GM21723 (cell line): ENCODE results near the gene SLC25A36.
"Not testable (repeated sequence)": the region's sequence is repeated elsewhere in the genome, so short reads cannot be mapped to it uniquely, and the experiment has no call there.

Source experiments
- ATAC-seq: cut with Tn5 transposase; IDR thresholded peaks from one replicate; pipeline ENCODE4 v1.9.1; 2021; ENCODE audit warnings: mild to moderate bottlenecking, moderate library complexity; ENCODE audit not compliant: unreplicated experiment

SLC25A36 gene

DNA sequence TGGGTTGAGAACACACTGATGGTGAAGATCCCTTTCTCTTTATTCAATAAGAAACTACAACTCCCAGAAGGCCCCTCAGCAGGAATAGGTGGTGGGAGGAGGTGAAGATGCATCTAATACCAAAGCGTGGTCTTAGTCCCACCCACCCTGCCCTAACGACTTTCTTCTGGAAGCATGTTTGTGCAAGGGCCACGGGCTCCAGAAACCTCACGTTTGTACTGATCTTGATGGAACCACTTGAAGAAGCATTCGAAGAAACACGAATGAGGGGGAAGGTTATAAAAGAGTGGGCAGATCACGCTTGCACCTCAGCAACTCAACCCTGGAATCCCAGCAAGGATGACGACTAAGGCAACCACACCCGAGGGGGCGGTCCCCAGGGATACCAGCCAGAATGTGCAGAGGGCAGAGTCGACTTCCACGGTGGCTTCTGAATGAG is 10.6 kb upstream of the SLC25A36 start:
- no peak for ATAC-seq

DNA sequence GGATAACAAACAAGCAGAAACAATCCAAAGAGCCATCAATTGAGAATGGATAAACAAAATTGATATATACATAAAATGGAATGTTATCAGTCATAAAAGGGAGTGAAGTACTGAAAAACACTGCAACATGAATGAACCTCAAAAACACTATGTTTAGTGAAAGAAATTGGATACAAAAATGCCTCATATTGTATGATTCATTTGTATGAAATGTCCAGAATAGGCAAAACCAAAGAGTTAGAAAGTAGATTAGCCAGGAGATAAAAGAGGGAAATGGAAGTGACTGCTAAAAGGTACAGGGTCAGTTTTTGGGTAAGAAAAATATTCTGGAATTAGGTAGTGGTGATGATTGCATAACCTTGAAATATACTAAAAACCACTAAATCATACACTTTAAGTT is 9.8 kb upstream of the SLC25A36 start:
- no peak for ATAC-seq

DNA sequence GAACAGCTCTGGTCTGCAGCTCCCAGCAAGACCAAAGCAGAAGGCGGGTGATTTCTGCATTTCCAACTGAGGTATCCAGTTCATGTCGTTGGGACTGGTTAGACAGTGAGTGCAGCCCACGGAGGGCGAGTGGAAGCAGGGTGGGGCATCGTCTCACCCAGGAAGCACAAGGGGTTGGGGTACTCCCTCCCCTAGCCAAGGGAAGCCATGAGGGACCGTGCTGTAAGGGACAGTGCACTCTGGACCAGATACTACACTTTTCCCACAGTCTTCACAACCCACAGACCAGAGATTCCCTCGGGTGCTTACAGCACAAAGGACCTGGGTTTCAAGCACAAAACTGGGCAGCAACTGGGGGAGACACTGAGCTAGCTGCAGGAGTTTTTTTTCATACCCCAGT is 8.5 kb upstream of the SLC25A36 start:
- no peak for ATAC-seq

DNA sequence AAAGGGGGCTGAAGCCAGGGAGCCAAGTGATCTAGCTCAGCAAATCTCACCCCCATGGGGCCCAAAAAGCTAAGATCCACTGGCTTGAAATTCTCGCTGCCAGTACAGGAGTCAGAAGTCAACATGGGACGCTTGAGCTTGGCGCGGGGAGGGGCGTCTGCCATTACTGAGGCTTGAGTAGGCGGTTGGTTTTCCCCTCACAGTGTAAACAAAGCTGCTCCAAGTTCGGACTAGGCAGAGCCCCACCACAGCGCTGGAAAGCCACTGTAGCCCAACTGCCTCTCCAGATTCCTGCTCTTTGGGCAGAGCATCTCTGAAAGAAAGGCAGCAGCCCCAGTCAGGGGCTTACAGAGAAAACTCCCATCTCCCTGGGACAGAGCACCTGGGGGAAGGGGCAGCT is 8.1 kb upstream of the SLC25A36 start:
- ATAC-seq, result no peak

DNA sequence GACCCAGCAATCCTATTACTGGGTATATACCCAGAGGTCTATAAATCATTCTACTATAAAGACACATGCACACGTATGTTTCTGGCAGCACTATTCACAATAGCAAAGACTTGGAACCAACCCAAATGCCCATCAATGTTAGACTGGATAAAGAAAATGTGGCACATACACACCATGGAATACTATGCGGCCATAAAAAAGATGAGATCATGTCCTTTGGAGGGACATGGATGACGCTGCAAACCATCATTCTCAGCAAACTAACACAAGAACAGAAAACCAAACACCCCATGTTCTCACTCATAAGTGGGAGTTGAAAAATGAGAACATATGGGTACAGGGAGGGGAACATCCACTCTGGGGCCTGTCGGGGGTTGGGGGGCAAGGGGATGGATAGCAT is 2.3 kb upstream of the SLC25A36 start:
- ATAC-seq, result not testable (repeated sequence)

DNA sequence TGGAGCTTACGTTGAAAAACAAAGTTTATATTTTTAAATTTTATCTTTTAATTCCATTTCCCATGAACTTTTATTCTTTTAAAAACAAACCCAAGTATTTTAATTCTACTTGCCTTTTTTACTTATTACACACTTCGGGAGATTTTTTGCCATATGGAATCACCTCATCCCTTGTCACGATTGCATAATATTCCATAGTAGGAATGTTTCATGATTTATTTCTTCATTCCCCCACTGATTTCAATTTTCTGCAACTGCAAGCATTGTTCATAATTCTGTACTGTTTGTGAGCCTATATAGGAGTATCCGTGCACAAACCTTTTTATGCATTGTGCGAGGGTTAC is 574 bp upstream of the SLC25A36 start:
- ATAC-seq, result no peak

DNA sequence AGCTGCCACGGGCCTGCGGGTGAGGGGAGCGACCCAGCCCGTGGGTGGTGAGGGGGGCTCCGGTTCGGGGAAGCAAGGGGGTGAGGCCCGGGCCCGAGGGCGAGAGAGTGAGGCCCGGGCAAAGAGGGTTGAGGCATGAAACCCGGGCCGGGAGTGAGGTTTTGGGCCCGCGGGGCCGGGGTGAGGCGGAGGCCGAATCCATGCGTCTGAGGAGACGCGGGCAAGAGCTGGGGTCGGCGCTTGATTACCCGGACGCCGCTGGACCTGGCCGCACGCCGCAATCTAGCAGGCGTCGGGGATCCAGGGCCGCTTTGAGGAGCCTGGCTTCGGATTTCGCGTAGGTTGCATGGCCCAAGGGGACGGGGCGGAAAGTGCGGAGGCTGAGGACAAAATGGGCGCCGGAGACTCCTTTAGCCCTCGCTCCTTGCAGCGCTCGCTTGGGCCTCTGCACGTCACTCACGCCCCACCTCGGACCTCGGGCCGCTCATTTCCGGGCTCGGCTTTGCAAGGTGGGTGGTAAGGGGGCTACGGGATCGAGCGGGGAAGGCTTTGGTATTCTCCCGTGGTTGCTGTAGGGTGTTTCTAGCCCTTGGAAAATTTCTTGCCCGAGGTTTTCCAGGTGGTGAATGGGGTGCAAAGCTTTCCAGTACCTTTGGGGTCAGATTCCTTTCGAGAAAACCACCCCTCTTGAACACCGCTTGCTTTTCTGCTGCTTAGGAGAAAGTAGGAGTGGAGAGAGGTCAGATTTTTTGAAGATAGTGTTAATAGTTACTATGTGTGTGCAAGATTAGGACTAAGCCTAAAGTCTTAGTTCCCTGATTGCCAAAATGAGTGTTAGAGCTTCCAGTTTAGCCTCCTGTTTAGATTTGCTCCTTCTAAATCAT is 827 bp downstream of the SLC25A36 start:
- peak; percentile 56 for ATAC-seq

DNA sequence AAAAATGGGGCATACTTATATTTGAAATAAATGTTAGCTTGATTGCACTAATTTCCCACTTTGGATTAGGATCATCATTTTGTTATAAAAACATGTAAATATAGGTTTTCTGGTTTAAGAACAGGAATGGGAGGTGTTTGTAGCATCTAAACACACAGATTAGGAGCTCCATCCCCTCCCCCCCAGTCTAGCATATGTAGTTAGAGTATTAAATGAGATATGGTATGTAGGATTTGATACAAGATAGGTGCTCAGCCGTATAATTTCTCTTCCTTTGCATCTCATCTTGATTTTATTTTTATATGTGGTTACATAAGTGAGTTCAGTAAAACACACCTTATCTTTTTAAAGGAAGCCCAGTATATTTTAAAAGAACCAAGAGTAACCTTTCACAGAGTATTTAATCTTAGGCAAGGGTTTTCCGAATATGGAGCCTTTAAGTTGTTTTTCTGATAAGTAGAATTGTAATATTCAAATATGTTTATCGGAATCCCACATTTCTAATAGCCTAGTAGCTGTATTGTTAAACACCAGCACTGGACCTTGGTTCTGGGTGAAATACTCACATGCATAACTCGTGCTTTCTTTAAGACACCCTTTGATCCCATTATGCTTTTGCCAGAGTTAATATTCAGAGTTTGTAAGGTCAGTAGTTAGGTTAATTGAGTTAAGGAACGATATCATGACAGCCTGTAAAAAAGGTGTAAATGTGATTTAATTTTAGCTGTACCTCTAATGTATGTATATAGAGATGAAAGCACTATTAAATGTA is 2.3 kb downstream of the SLC25A36 start:
- ATAC-seq, result no peak

DNA sequence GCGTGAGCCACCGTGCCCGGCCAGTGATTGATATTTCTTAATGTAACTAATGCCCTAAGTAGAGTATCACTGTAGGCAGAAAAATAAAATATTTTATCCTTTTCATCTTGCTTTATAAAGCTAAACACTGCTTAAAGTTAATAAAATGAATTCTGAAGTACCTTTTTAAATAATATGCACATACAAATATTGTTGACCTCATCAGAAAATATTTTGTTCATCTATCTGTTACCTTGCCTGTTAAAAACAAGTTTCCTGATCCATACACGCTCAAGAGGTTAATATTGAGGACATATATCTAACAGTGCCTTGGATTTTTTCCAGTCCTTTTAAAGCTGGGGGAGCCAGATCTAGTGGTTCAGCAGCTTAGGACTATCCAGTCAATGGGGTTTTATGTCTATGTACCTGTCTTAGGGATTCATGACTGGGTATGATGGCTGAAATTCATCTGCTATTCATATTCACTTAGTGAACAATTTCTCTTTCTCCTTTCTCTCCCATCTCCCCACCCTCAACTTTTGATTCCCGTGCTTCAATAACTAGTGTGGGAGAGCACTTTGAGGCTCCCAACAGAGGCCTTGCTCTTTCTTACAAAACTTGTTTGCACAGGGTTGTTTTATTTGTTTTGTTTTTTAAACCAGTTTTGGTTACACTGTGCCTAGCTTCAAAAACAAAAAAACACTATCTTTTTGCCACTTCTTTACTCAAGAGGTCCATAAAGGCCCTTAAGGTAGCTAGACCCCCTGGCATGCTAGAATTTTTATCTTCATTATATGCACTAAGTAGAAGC is 7.0 kb downstream of the SLC25A36 start:
- no peak for ATAC-seq

DNA sequence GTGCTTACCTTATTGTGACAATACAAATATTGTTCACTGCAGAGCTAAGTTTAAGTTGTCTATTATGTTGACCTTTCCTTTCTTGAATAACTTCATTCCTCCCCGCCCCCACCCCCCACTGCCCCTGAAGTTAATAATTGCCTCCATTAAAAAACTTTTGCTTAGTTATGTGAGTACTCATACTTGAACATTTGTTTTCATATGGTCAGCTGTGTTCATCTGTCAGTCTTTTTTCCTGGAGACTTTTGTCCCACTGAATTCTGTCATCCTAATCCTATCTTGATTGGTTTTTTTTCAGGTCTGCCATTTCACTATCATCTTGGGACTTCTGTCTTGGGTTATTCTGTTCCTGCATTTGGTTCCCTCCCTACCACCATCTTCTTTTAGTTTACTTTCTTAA is 8.5 kb downstream of the SLC25A36 start:
- no peak for ATAC-seq

DNA sequence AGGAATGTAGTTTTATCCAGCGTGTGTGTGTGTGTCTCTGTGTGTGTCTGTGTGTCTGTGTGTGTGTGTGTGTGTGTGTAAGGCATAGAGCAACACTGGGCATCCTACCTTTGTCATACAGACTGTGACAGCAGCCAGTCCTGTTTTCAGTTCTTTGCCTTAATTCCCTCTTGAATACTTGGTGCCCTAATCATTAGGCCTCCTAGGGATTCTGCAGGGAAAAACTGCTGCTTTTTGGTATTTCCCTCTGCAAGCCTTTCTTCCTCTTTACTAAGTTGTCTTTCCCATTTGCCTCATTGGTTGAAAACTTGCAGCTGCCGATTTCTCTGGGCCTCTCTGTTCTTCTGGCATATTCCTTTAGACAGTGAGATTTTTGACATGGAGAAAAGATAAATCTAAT is 9.2 kb downstream of the SLC25A36 start:
- no peak for ATAC-seq

DNA sequence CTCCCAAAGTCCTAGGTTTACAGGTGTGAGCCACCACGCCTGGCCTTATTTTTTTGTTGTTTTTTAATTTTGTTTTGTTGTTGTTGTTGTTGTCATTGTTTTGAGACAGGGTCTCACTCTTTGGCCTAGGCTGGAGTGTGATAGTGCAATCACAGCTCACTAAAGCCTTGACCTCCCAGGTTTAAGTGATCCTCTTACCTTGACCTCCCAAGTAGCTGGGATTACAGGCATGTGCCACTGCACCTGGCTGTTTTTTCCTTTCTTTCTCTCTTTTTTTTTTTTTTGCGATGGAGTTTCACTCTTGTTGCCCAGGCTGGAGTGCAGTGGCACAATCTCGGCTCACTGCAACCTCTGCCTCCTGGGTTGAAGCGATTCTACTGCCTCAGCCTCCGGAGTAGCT is 10.1 kb downstream of the SLC25A36 start:
- ATAC-seq, result not testable (repeated sequence)

DNA sequence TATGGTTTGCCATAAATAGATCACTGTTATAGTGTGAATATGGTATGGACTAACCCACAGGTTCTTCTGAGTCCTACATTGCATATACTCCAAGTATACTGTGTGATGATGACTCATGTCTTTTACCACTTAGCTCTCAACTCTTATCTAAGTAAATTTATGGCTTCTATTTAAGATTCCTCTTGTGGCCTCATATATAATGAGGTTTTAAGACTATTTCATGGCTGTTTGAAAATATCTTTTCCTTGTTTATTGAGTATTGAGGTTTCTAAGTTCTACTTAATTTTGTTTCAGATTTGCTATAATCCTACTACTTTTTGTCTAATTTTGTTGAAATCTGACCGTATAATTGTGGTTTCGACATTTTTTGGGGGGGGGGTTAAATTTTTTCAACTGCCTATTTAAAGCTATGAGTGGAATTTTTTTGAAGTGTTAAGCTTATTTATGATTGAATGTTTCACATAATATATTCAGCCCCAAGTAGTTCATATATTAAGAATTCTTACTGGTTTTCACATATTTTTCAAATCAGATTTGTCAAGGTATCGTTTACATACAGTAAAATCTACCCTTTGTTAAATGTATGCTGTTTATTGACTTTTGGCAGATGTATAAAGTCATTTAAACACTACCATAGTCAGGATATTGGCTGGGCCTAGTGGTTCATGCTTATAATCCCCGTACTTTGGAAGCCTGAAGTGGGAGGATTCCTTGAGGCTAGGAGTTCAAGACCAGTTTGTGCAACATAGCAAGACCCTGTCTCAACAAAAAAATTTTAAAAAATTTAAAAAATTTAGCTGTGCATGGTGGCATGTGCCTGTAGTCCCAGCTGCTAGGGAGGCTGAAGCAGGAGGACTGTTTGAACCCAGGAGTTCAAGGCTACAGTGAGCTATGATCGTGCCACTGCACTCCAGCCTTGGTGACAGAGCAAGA is 11.7 kb downstream of the SLC25A36 start:
- no peak for ATAC-seq

DNA sequence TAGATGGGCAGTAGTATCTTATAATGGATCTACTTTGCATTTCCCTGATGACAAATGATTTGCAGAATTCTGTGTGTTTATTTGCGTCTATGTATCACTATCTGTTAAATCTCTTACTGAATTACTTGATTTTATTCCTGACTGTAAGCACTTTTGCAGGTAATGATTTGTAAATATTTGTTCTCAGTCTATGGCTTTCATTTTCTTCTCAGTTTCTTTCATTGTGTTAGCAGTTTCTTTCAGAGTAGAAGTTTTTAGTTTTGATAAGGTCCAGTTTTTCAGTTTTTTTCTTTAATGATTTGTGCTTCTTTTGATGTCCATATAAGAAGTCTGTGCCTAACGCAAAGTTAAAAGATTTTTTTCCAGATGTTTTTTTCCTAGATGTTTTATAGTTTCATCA is 12.9 kb downstream of the SLC25A36 start:
- ATAC-seq, result no peak

DNA sequence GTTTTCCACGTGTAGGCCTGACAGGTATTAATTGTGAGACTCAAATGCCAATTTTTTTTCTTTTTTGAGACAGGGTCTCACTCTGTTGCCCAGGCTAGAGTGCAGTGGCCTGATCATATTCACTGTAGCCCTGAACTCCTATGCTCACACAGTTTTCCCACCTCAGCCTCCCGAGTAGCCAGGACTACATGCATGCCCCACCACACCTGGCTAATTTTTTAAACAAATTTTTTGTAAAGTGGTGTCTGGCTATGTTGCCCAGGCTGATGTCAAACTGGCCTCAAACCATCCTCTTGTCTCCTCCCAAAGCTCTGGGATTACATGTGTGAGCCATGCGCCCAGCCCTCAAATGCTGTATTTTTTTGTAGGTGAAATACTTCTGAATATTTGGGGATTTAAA is 14.0 kb downstream of the SLC25A36 start:
- ATAC-seq, result no peak

DNA sequence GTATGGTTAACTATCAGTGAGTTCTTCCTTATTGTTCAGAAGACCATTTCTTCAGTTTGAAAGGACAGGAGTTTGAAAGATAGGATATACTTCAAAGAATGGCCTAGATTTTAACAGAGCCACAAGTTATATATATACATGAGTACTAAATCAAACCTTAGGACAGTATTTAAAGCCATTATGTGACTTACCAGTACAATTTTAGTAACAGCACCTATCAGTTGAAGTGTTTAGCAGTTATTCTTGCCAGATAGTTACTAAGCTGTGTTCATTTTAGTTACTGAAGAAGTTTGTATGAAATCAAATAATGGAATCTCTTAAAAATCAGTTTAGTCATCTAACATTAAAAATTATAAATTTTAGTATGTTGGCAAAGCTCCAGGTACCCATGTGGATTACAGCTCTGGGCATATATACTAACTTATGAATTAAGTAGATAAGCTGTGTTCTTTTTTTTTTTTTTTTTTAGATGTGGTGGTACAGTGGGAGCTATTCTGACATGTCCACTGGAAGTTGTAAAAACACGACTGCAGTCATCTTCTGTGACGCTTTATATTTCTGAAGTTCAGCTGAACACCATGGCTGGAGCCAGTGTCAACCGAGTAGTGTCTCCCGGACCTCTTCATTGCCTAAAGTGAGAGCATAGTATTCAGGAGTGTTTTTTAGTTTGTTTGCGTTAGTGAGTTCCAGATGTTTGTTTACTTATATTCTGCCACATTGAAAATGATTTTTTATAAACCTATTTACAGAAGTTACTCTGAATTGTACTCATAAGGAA is 14.6 kb downstream of the SLC25A36 start:
- no peak for ATAC-seq

DNA sequence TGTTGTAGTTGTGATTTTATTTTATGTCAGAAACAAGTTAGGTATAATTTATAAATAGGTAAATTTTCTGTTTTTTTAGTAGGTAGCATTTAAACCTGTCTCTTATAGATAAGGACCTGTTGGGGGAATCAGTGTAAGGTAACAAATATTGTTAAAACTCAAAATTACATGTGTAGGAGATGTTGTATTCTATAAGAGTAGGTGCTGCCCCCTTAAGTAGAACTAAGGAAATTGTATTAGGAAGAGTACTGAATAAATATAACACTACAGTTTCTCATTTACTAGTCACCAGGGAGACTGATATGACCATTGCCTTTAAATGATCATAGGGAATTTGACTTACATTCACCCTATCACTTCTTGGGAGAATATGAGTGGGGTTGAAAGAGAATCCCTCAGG is 31.2 kb downstream of the SLC25A36 start:
- ATAC-seq, result no peak

DNA sequence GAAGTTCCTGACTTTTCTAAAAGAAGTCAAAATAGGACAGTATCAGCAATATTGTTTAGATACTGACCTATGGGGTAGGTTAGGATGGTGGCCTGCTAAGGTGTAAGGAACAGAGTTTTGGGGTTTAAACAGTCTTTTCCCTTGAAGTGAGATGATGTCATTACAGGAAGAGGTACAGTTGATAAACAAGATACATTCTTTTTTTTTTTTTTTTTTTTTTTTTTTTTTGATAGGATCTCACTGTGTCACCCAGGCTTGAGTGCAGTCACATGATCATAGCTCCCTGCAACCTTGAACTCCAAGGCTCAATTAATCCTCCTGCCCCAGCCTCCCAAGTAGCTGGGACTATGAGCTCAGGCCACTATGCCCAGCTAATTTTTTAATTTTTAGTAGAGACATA is 33.3 kb downstream of the SLC25A36 start:
- no peak for ATAC-seq

DNA sequence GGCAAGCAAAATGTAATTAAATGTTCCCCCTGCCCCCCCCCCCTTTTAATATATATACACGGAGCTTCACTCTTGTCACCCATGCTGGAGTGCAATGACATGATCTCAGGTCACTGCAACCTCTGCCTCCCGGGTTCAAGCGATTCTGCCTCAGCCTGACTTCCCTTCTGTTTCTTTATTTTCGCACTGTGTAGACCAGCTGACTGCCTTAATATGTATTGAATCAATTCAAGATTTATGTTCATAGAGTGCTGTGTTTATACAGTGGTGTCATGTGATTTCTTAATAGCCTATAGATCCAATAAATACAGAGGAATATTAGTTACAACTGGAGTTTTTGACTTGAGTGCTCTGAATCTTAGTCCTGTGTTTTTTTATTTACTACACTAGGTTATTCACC is 39.0 kb downstream of the SLC25A36 start:
- no peak for ATAC-seq

DNA sequence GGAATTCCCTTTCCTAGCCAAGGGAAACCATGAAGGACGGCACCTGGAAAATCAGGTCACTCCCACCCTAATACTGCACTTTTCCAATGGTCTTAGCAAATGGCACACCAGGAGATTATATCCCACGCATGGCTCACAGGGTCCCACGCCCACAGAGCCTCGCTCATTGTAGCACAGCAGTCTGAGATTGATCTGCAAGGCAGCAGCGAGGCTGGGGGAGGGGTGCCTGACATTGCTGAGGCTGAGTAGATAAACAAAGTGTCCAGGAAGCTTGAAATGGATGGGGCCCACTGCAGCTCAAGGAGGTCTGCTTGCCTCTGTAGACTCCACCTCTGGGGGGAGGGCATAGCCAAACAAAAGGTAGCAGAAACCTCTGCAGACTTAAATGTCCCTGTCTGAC is 46.2 kb downstream of the SLC25A36 start:
- not testable (repeated sequence) for ATAC-seq
